ENCODE measurements around the gene BNC2. TPM values are rescaled to one million over a fixed set of nuclear protein-coding genes. Genes with fewer than 3 reads are reported as not detected.

BNC2 gene
- total RNA-seq, 1 experiment from 2014 or later = 0.20 TPM

DNA sequence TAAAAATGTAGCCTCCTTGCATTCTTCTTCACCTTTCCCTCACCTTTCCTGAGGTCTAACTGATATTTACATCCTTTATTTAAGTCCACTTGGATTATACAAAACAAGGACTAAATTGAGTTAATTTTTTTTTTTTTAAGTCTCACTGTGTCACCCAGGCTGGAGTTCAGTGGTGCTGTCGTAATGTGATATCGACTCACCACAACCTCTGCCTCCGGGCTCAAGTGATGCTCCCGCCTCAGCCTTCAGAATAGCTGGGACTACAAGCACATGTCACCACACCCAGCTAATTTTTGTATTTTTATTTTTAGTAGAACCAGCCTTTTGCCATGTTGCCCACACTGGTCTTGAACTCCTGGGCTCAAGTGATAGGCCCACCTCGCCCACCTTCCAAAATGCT, 195.3 kb downstream of the BNC2 start:
- H3K27me3 Mint-ChIP-seq (ENCODE audit: insufficient read depth, unreplicated experiment) = peaks cover 6% of the 10 kb centered on the region
- Histone ChIP-seq H3K27me3 (replicated peaks; ENCODE audit: control insufficient read depth, insufficient read depth, low read length) (no peaks in the 10 kb centered on the region), H3K4me3 (ENCODE audit: low read depth, low read length) (no peak overlapping the region), H3K9me3 (no peaks in the 10 kb centered on the region), H3K36me3 (ENCODE audit: control insufficient read depth, insufficient read depth, low read length) (no peaks in the 10 kb centered on the region), H3K4me1 (no peaks in the 10 kb centered on the region)
- H3K36me3 Mint-ChIP-seq (ENCODE audit: insufficient read depth, unreplicated experiment) = no peaks in the 10 kb centered on the region
- no peak overlapping the region for H3K27ac Mint-ChIP-seq (ENCODE audit: unreplicated experiment)
- DNase-seq = no peak
- TF ChIP-seq, protein P1, sequence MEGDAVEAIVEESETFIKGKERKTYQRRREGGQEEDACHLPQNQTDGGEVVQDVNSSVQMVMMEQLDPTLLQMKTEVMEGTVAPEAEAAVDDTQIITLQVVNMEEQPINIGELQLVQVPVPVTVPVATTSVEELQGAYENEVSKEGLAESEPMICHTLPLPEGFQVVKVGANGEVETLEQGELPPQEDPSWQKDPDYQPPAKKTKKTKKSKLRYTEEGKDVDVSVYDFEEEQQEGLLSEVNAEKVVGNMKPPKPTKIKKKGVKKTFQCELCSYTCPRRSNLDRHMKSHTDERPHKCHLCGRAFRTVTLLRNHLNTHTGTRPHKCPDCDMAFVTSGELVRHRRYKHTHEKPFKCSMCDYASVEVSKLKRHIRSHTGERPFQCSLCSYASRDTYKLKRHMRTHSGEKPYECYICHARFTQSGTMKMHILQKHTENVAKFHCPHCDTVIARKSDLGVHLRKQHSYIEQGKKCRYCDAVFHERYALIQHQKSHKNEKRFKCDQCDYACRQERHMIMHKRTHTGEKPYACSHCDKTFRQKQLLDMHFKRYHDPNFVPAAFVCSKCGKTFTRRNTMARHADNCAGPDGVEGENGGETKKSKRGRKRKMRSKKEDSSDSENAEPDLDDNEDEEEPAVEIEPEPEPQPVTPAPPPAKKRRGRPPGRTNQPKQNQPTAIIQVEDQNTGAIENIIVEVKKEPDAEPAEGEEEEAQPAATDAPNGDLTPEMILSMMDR (IDR thresholded peaks at IDR 0.05; ENCODE audit: insufficient read depth in 1 of 2, low read depth in 1 of 2, low read length in 1 of 2, severe bottlenecking in 1 of 2, unreplicated experiment in 1 of 2) = no peak
- no peaks in the 10 kb centered on the region for H3K4me1 Mint-ChIP-seq (ENCODE audit: low read depth, unreplicated experiment)
- H3K9me3 Mint-ChIP-seq (ENCODE audit: unreplicated experiment) = no peaks in the 10 kb centered on the region
- no TSS peak for BruUV-seq (replicated peaks)
- POLR2A ChIA-PET = no interaction called here
- intact Hi-C loops (cut with micrococcal nuclease; ENCODE audit: unreplicated experiment) = no loop called here
- H3K4me3 Mint-ChIP-seq (ENCODE audit: unreplicated experiment) = no peak overlapping the region
- CTCF ChIA-PET = no interaction called here

DNA sequence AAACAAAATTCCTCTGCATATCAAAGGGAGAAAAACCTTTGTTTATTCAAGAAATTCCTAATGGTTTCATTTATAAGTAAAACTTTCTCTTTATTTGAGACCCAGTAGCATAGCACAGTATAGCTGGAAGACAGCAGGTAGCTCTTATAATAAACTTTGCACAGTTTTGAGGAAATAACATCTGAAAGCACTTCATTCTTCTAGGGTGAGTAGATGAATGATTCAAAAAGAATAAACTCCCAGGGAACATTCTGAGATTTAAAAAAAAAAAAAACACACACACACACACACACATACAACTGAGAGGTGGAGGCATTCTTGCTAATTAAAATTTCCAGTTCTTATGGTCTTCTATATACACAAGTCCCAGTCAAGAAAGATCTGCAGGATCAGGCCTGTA, 197.3 kb downstream of the BNC2 start:
- no peaks in the 10 kb centered on the region for H3K9me3 Mint-ChIP-seq (ENCODE audit: unreplicated experiment)
- H3K36me3 Mint-ChIP-seq (ENCODE audit: insufficient read depth, unreplicated experiment) = no peaks in the 10 kb centered on the region
- intact Hi-C loops (cut with micrococcal nuclease; ENCODE audit: unreplicated experiment) = no loop called here
- BruUV-seq (replicated peaks) = no TSS peak
- CTCF ChIA-PET = no interaction called here
- no peak overlapping the region for H3K4me3 ChIP-seq (ENCODE audit: low read depth, low read length)
- H3K9me3 ChIP-seq = no peaks in the 10 kb centered on the region
- H3K4me1 ChIP-seq = no peaks in the 10 kb centered on the region
- H3K27ac Mint-ChIP-seq (ENCODE audit: unreplicated experiment) = no peak overlapping the region
- peaks cover 6% of the 10 kb centered on the region for H3K27me3 Mint-ChIP-seq (ENCODE audit: insufficient read depth, unreplicated experiment)
- DNase-seq = no peak
- H3K27me3 ChIP-seq (replicated peaks; ENCODE audit: control insufficient read depth, insufficient read depth, low read length) = no peaks in the 10 kb centered on the region
- H3K4me1 Mint-ChIP-seq (ENCODE audit: low read depth, unreplicated experiment) = no peaks in the 10 kb centered on the region
- no peak overlapping the region for H3K4me3 Mint-ChIP-seq (ENCODE audit: unreplicated experiment)
- H3K36me3 ChIP-seq (ENCODE audit: control insufficient read depth, insufficient read depth, low read length) = no peaks in the 10 kb centered on the region
- TF ChIP-seq, protein P1 (IDR thresholded peaks at IDR 0.05; ENCODE audit: insufficient read depth in 1 of 2, low read depth in 1 of 2, low read length in 1 of 2, severe bottlenecking in 1 of 2, unreplicated experiment in 1 of 2) = no peak
- POLR2A ChIA-PET = no interaction called here

DNA sequence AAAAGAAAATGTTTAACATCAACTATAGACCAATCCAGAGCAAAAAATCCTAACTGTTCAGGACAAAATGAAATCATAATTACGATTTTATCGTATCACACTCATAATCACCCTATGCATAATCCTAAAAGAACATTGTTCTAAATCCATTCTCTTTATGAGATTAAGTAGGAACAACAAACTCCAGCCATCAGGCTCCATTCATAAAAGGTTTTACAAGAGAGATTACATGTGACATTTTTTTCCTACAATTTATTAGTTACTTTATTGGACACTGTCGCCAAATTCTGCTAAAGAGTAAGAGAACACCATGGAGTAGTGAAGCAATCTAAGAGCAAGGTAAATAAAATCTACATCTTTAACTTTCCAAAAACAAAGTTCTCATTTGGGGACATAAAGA, 198.0 kb downstream of the BNC2 start:
- no peaks in the 10 kb centered on the region for H3K36me3 Mint-ChIP-seq (ENCODE audit: insufficient read depth, unreplicated experiment)
- Histone ChIP-seq H3K36me3 (ENCODE audit: control insufficient read depth, insufficient read depth, low read length) (no peaks in the 10 kb centered on the region), H3K4me1 (no peaks in the 10 kb centered on the region), H3K9me3 (no peaks in the 10 kb centered on the region), H3K4me3 (ENCODE audit: low read depth, low read length) (no peak overlapping the region), H3K27me3 (replicated peaks; ENCODE audit: control insufficient read depth, insufficient read depth, low read length) (no peaks in the 10 kb centered on the region)
- peaks cover 3% of the 10 kb centered on the region for H3K27me3 Mint-ChIP-seq (ENCODE audit: insufficient read depth, unreplicated experiment)
- DNase-seq = no peak
- BruUV-seq (replicated peaks) = no TSS peak
- no peaks in the 10 kb centered on the region for H3K4me1 Mint-ChIP-seq (ENCODE audit: low read depth, unreplicated experiment)
- CTCF ChIA-PET = no interaction called here
- POLR2A ChIA-PET = no interaction called here
- no peak overlapping the region for H3K4me3 Mint-ChIP-seq (ENCODE audit: unreplicated experiment)
- TF ChIP-seq, protein P1 (IDR thresholded peaks at IDR 0.05; ENCODE audit: insufficient read depth in 1 of 2, low read depth in 1 of 2, low read length in 1 of 2, severe bottlenecking in 1 of 2, unreplicated experiment in 1 of 2) = no peak
- no peak overlapping the region for H3K27ac Mint-ChIP-seq (ENCODE audit: unreplicated experiment)
- intact Hi-C loops (cut with micrococcal nuclease; ENCODE audit: unreplicated experiment) = no loop called here
- no peaks in the 10 kb centered on the region for H3K9me3 Mint-ChIP-seq (ENCODE audit: unreplicated experiment)

All from Caco-2 (cell line).